H1 (cell line): ENCODE data around the gene CAMSAP1. TPM values are rescaled to one million over a fixed set of nuclear protein-coding genes. Genes with fewer than 3 reads are reported as not detected.

Experiments
- CTCF ChIA-PET: fragments of 300-600 bp; sonication (Branson Sonifier 250); formaldehyde crosslinking; loops from one replicate; lab custom pipeline; 2021; ENCODE audit not compliant: partially characterized antibody; lab: Charles Lee
- POLR2A ChIA-PET: fragments of 300-600 bp; sonication (Branson Sonifier 250); formaldehyde crosslinking; loops from one replicate; lab custom pipeline; 2021; ENCODE audit warnings: inconsistent platforms; ENCODE audit not compliant: partially characterized antibody; lab: Charles Lee
- DNase-seq, 2 experiments: peaks; one replicate each; pipeline versions ENCODE4 v3.0.0 to v3.0.0-alpha.2; 2010 to 2022; ENCODE audit warnings: low spot score in 2 of 2, low read depth in 1 of 2, mixed read lengths in 1 of 2
- FAIRE-seq: peaks from 2 replicates; lab custom pipeline; 2011; peaks lifted over from hg19 to GRCh38; lab: Jason Lieb, UNC
- H2AFZ ChIP-seq: 2 replicates; pipeline ENCODE4 v1.8.1; 2012; ENCODE audit warnings: low read length, inconsistent platforms
- H2AK5ac ChIP-seq: 2 replicates; pipeline ENCODE4 v1.6.1; 2013; ENCODE audit warnings: low read depth, low read length
- H2BK120ac ChIP-seq: replicated peaks from 2 replicates; pipeline ENCODE3; 2013; ENCODE audit warnings: low read depth, low read length, inconsistent platforms
- H2BK12ac ChIP-seq: 2 replicates; pipeline ENCODE4 v1.6.1; 2013; ENCODE audit warnings: low read depth, low read length
- H2BK15ac ChIP-seq: 2 replicates; pipeline ENCODE4 v1.6.1; 2013; ENCODE audit warnings: low read length
- H2BK20ac ChIP-seq: 2 replicates; pipeline ENCODE4 v1.6.1; 2013; ENCODE audit warnings: low read length
- H2BK5ac ChIP-seq: 2 replicates; pipeline ENCODE4 v1.6.1; 2013; ENCODE audit warnings: low read depth, low read length
- H3K14ac ChIP-seq: 2 replicates; pipeline ENCODE4 v1.6.1; 2013; ENCODE audit warnings: inconsistent platforms; ENCODE audit not compliant: insufficient read length
- H3K18ac ChIP-seq: 2 replicates; pipeline ENCODE4 v1.6.1; 2013; ENCODE audit warnings: low read length; ENCODE audit errors: extremely low read depth
- H3K23ac ChIP-seq: 2 replicates; pipeline ENCODE4 v1.6.1; 2013; ENCODE audit warnings: inconsistent platforms; ENCODE audit not compliant: insufficient read length
- H3K23me2 ChIP-seq: 2 replicates; pipeline ENCODE4 v1.6.1; 2013; ENCODE audit warnings: low read depth, low read length
- H3K27ac ChIP-seq: 2 replicates; pipeline ENCODE4 v1.6.1; 2011; ENCODE audit warnings: low read depth, low read length, inconsistent platforms
- H3K27me3 ChIP-seq, 4 experiments: replicated peaks in 1 of 4; 1 replicate in 1 of 4; 2 replicates in 3 of 4; pipeline versions ENCODE4 v1.6.1 to v1.8.1; 2011 to 2013; ENCODE audit warnings: low read length in 3 of 4, mild to moderate bottlenecking in 3 of 4, inconsistent platforms in 2 of 4, mixed read lengths in 2 of 4, moderate library complexity in 1 of 4; ENCODE audit not compliant: control insufficient read depth in 3 of 4, insufficient read depth in 3 of 4; ENCODE audit errors: extremely low read depth in 1 of 4
- H3K36me3 ChIP-seq, 4 experiments: 2 replicates each; pipeline versions ENCODE4 v1.6.1 to v1.8.1; 2011 to 2013; ENCODE audit warnings: mild to moderate bottlenecking in 4 of 4, low read length in 3 of 4, moderate library complexity in 2 of 4, control low read depth in 1 of 4, inconsistent platforms in 1 of 4; ENCODE audit not compliant: insufficient read depth in 4 of 4, control insufficient read depth in 2 of 4
- H3K4ac ChIP-seq: replicated peaks from 2 replicates; pipeline ENCODE3; 2013; ENCODE audit warnings: low read length, low read depth, mixed read lengths, inconsistent platforms; ENCODE audit not compliant: insufficient read length
- H3K4me1 ChIP-seq, 4 experiments: replicated peaks in 1 of 4; 1 replicate in 1 of 4; 2 replicates in 3 of 4; pipeline versions ENCODE4 v1.6.1 to v1.8.1; 2011 to 2013; ENCODE audit warnings: low read length in 3 of 4, inconsistent platforms in 2 of 4, mixed read lengths in 1 of 4; ENCODE audit not compliant: insufficient read depth in 4 of 4, control insufficient read depth in 3 of 4
- H3K4me2 ChIP-seq, 2 experiments: 2 replicates each; pipeline versions ENCODE4 v1.6.1 to v1.8.1; 2011 to 2013; ENCODE audit warnings: low read depth in 2 of 2, low read length in 2 of 2, control low read depth in 1 of 2, inconsistent platforms in 1 of 2, mild to moderate bottlenecking in 1 of 2; ENCODE audit not compliant: insufficient read depth in 1 of 2
- H3K4me3 ChIP-seq, 4 experiments: fragments of 200-600, 300-600 bp in 1 of 4; sonication (generic), shearing (Covaris generic), sonication (Bioruptor Twin) in 1 of 4; 2 replicates each; pipeline versions ENCODE4 v1.5.1 to v1.8.1; 2011 to 2016; ENCODE audit warnings: low read length in 4 of 4, low read depth in 3 of 4, control low read depth in 2 of 4, inconsistent platforms in 2 of 4, mild to moderate bottlenecking in 2 of 4, mixed read lengths in 1 of 4, moderate library complexity in 1 of 4; ENCODE audit not compliant: insufficient read depth in 2 of 4; ENCODE audit errors: extremely low read depth in 1 of 4
- H3K56ac ChIP-seq: replicated peaks from 2 replicates; pipeline ENCODE3; 2013; ENCODE audit warnings: low read depth, mild to moderate bottlenecking, mixed read lengths, low read length, inconsistent platforms; ENCODE audit not compliant: insufficient read length
- H3K79me1 ChIP-seq: 2 replicates; pipeline ENCODE4 v1.6.1; 2013; ENCODE audit warnings: low read depth, low read length, control low read depth
- H3K79me2 ChIP-seq, 2 experiments: 2 replicates each; pipeline versions ENCODE4 v1.6.1 to v1.8.1; 2012 to 2013; ENCODE audit warnings: low read length in 2 of 2, mild to moderate bottlenecking in 2 of 2, inconsistent platforms in 1 of 2; ENCODE audit not compliant: insufficient read depth in 2 of 2, control insufficient read depth in 1 of 2
- H3K9ac ChIP-seq, 4 experiments: replicated peaks in 1 of 4; 1 replicate in 1 of 4; 2 replicates in 3 of 4; pipeline versions ENCODE4 v1.6.1 to v1.8.1; 2011 to 2013; ENCODE audit warnings: low read depth in 3 of 4, low read length in 3 of 4, control low read depth in 2 of 4, mild to moderate bottlenecking in 2 of 4, moderate library complexity in 2 of 4, inconsistent platforms in 1 of 4; ENCODE audit errors: extremely low read depth in 1 of 4
- H3K9me3 ChIP-seq, 2 experiments: 2 replicates each; pipeline versions ENCODE4 v1.6.1 to v1.8.1; 2012 to 2013; ENCODE audit warnings: mild to moderate bottlenecking in 2 of 2, moderate library complexity in 2 of 2, control low read depth in 1 of 2, inconsistent platforms in 1 of 2, low read depth in 1 of 2, low read length in 1 of 2, mixed read lengths in 1 of 2; ENCODE audit not compliant: insufficient read depth in 2 of 2
- H4K20me1 ChIP-seq, 2 experiments: replicated peaks in 1 of 2; 2 replicates each; pipeline versions ENCODE3 to v1.8.1; 2011 to 2013; ENCODE audit warnings: inconsistent platforms in 2 of 2, low read length in 2 of 2, mild to moderate bottlenecking in 1 of 2; ENCODE audit not compliant: insufficient read depth in 2 of 2, control insufficient read depth in 1 of 2
- H4K5ac ChIP-seq: 2 replicates; pipeline ENCODE4 v1.6.1; 2013; ENCODE audit warnings: low read length, low read depth, mixed read lengths, inconsistent platforms; ENCODE audit not compliant: insufficient read length
- H4K8ac ChIP-seq: 2 replicates; pipeline ENCODE4 v1.8.0; 2013; ENCODE audit warnings: mild to moderate bottlenecking, moderate library complexity, low read length, inconsistent platforms; ENCODE audit not compliant: insufficient read depth; ENCODE audit errors: extremely low read depth
- H4K91ac ChIP-seq: replicated peaks from 2 replicates; pipeline ENCODE3; 2013; ENCODE audit warnings: low read length, mixed read lengths, inconsistent platforms; ENCODE audit not compliant: insufficient read length
- ATF2 ChIP-seq: IDR thresholded peaks from 2 replicates; pipeline ENCODE4 v1.6.1; 2012; ENCODE audit warnings: low read length, inconsistent platforms
- CBX8 ChIP-seq: fragments of 300-800, 300-1000 bp; sonication (generic); IDR thresholded peaks from 2 replicates; pipeline ENCODE4 v1.7.1; 2016; ENCODE audit warnings: low read depth, low read length, borderline replicate concordance
- CHD1 ChIP-seq: IDR thresholded peaks from 2 replicates; pipeline ENCODE4 v1.6.1; 2012; ENCODE audit warnings: low read depth, low read length, improper control_type of control experiment
- CHD2 ChIP-seq: IDR thresholded peaks from 2 replicates; pipeline ENCODE4 v1.6.1; 2012; ENCODE audit warnings: low read length, improper control_type of control experiment
- CREB1 ChIP-seq: IDR thresholded peaks from 2 replicates; pipeline ENCODE4 v1.6.1; 2012; ENCODE audit warnings: inconsistent platforms
- KDM5A ChIP-seq: fragments of 200-600 bp; IDR thresholded peaks from 2 replicates; pipeline ENCODE4 v1.7.1; 2012; ENCODE audit warnings: mild to moderate bottlenecking, low read length, inconsistent platforms, mixed read lengths
- NRF1 ChIP-seq: IDR thresholded peaks from 2 replicates; pipeline ENCODE4 v1.6.1; 2011; ENCODE audit warnings: mild to moderate bottlenecking, low read depth, low read length, improper control_type of control experiment
- POLR2AphosphoS5 ChIP-seq: IDR thresholded peaks from 2 replicates; pipeline ENCODE4 v1.6.1; 2011; ENCODE audit warnings: low read depth, low read length
- SIN3A ChIP-seq, 2 experiments: IDR thresholded peaks in 1 of 2; conservative IDR thresholded peaks in 1 of 2; 2 replicates each; pipeline ENCODE4 v1.6.1; 2011 to 2012; ENCODE audit warnings: low read length in 2 of 2, improper control_type of control experiment in 1 of 2, low read depth in 1 of 2, mild to moderate bottlenecking in 1 of 2
- SRF ChIP-seq: IDR thresholded peaks from 2 replicates; pipeline ENCODE4 v1.6.1; 2011; ENCODE audit warnings: mild to moderate bottlenecking, low read depth, low read length, moderate library complexity
- SUZ12 ChIP-seq: fragments of 200-600 bp; sonication (generic); IDR thresholded peaks from 2 replicates; pipeline ENCODE4 v1.6.1; 2012; ENCODE audit warnings: mild to moderate bottlenecking, inconsistent platforms, low read length, moderate library complexity, mixed read lengths
- WGBS, 2 experiments: shearing (Covaris generic) in 1 of 2; methylation state at CpG; one replicate each; pipeline versions ENCODE4 v1.1.6 to v1.1.7; 2013 to 2015; ENCODE audit warnings: low lambda C conversion rate in 2 of 2, mixed read lengths in 2 of 2, inconsistent platforms in 1 of 2, low coverage in 1 of 2, missing lambda C conversion rate in 1 of 2; ENCODE audit not compliant: insufficient replicate concordance in 2 of 2, insufficient coverage in 1 of 2, insufficient read length in 1 of 2; ENCODE audit errors: extremely low coverage in 1 of 2, missing lambda C conversion rate in 1 of 2; 5-methylcytosine and 5-hydroxymethylcytosine counted together
- polyA plus RNA-seq, 7 experiments: library from polyadenylated mRNA; depleted of rRNA in 3 of 7; stranded (reverse) in 5 of 7; unstranded in 2 of 7; fragments of >200 nt in 5 of 7; fragments of 200-250 nt in 2 of 7; gene quantifications; 1 replicate in 5 of 7; 2 replicates in 1 of 7; 4 replicates in 1 of 7; pipeline versions ENCODE4 v1.2.1 to v1.2.3, GENCODE V29; 2011 to 2013; ENCODE audit warnings: missing spikeins in 2 of 7, mixed read lengths in 2 of 7
- total RNA-seq: library from RNA; stranded (reverse); fragmentation: NEBNext Ultra II Directional; extraction: Animal tissue kit (Norgen Biotek cat#: 25700); gene quantifications from 2 replicates; pipeline ENCODE4 v1.2.1, GENCODE V29; 2021

The CAMSAP1 gene
- total and polyA plus RNA-seq, 2 of the 8 experiments (the other 6 are each of a cell fraction or from before 2014, with no cell fraction given) = 13.4 to 44.0 TPM

DNA sequence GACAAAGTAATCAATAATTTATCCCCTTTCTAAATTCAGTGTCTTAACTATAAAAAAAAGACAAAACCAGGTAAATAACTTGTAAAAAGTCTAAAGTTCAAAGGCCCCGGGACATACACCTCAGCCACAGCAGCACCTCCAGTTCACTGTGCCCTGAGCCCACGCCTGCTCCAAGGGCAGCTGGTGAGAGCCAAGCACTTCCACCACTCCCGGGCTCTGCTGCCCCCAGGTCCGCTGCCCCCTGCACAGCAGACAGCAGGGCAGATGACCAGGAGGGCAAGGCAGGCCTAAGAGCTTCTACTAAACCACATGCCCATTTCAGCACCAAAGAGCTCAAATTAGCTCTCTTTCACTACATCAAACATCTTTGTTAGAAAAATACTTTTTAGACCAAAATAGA is 91.9 kb downstream of the CAMSAP1 start:
- H4K20me1 ChIP-seq = peaks cover 7 to 11% of the 10 kb centered on the region in 2 experiments
- H3K36me3 ChIP-seq = peaks cover 22 to 70% (median 61%) of the 10 kb centered on the region in 4 experiments
- H3K79me2 ChIP-seq = no peaks in the 10 kb centered on the region
- no peaks in the 10 kb centered on the region; a peak in 1 of 7 replicates for H3K4me1 ChIP-seq
- no peaks in the 10 kb centered on the region for H3K79me1 ChIP-seq
- no peaks in the 10 kb centered on the region for H3K23me2 ChIP-seq
- H3K56ac ChIP-seq = no peak overlapping the region
- H4K5ac ChIP-seq = no peak overlapping the region
- H2BK5ac ChIP-seq = no peak overlapping the region; the same call in 1 of the 2 replicates
- H3K14ac ChIP-seq = no peak overlapping the region
- TF ChIP-seq CREB1 (no peak), CHD2 (no peak), SIN3A (conservative IDR thresholded peaks at IDR 0.05 in 1 of 2, IDR thresholded peaks at IDR 0.05 in 1 of 2; ENCODE audit: low read depth in 1 of 2, low read length in 2 of 2) (no peak), NRF1 (no peak), CBX8 (no peak), POLR2AphosphoS5 (no peak), CHD1 (no peak), KDM5A (no peak), SRF (no peak), SUZ12 (no peak), ATF2 (no peak)
- H2BK120ac ChIP-seq = no peak overlapping the region
- H3K23ac ChIP-seq = no peak overlapping the region
- H3K9me3 ChIP-seq = no peaks in the 10 kb centered on the region
- CTCF ChIA-PET = interaction anchor here (0.6 to 1.1 kb wide), 2 partner anchors 148 to 323 kb away, joined by 4 to 5 read pairs; no protein-coding TSS in a partner anchor
- H3K4ac ChIP-seq = no peak overlapping the region
- no peak overlapping the region for H4K8ac ChIP-seq
- no peak overlapping the region for H3K27ac ChIP-seq
- FAIRE-seq = no peak
- H2AFZ ChIP-seq = no peak overlapping the region
- H3K4me2 ChIP-seq = no peak overlapping the region
- H3K4me3 ChIP-seq = no peak overlapping the region
- no peaks in the 10 kb centered on the region for H3K27me3 ChIP-seq
- no peak overlapping the region for H3K18ac ChIP-seq
- H3K9ac ChIP-seq = no peak overlapping the region
- no peak overlapping the region for H2BK15ac ChIP-seq
- H2BK20ac ChIP-seq = no peak overlapping the region
- 86% methylated on average over 4 of the region's 4 CpGs; no CpG with 5 or more reads in 1 of the 2 experiments for WGBS, 2 experiments
- DNase-seq = no peak
- no peak overlapping the region for H4K91ac ChIP-seq
- no peak overlapping the region for H2AK5ac ChIP-seq
- H2BK12ac ChIP-seq = no peak overlapping the region
- POLR2A ChIA-PET = no interaction called here
